Gastroesophageal sphincter (tissue), 3 donors: ENCODE data around the gene SPTLC1.

Experiments used
- CTCF ChIP-seq, 4 experiments: fragments of 200-600 bp in 2 of 4; fragments of 450-650 bp in 2 of 4; sonication (generic) in 1 of 4; IDR thresholded peaks; one replicate each; pipeline ENCODE4 v1.5.1; 2017 to 2019; ENCODE audit warnings: antibody characterized with exemption in 4 of 4, mild to moderate bottlenecking in 2 of 4, moderate library complexity in 2 of 4
- POLR2A ChIP-seq, 2 donors: fragments of 450-650 bp; IDR thresholded peaks; one replicate each; pipeline ENCODE4 v1.6.1; 2017; ENCODE audit warnings: antibody characterized with exemption in 2 of 2, mild to moderate bottlenecking in 2 of 2, moderate library complexity in 1 of 2
- POLR2AphosphoS5 ChIP-seq: sonication (generic); formaldehyde crosslinking; IDR thresholded peaks from one replicate; pipeline ENCODE4 v1.6.1; 2017; ENCODE audit warnings: antibody characterized with exemption

- no peak for TF ChIP-seq POLR2A (IDR thresholded peaks at IDR 0.05)
- no peak for TF ChIP-seq CTCF (IDR thresholded peaks at IDR 0.05)
- no peak for TF ChIP-seq POLR2AphosphoS5
Measured at GRCh38 chr9:92043002-92043401, 72.2 kb downstream of the SPTLC1 start.
